HepG2 (cell line): ENCODE data around the gene NEGR1. TPM values are rescaled to one million over a fixed set of nuclear protein-coding genes. Genes with fewer than 3 reads are reported as not detected.

Experiments used
- ATAC-seq: fragments of 200-7000 bp; cut with Tn5 transposase; 3 replicates; pipeline ENCODE4 v1.9.1; 2020; ENCODE audit warnings: mild to moderate bottlenecking, moderate library complexity
- BruUV-seq: library from RNA; stranded (reverse); fragments of 400-500 nt; replicated peaks from 2 replicates; lab custom pipeline; 2021; lab: Mats Ljungman, UMichigan
- CTCF ChIA-PET: fragments of 300-600 bp; formaldehyde crosslinking; extraction: SDS; loops from one replicate; lab custom pipeline; 2021; ENCODE audit warnings: low total read pairs, inconsistent platforms, low intra/inter-chr PET ratio; lab: Yijun Ruan, JAX
- POLR2A ChIA-PET: fragments of 350-600 bp; sonication (Branson Sonifier 250); formaldehyde crosslinking; loops from one replicate; lab custom pipeline; 2020; ENCODE audit warnings: antibody characterized with exemption, inconsistent platforms; lab: Yijun Ruan, JAX
- DNase-seq: peaks from one replicate; pipeline ENCODE4 v3.0.0-alpha.2; 2015; ENCODE audit warnings: low spot score
- FAIRE-seq: peaks from 3 replicates; lab custom pipeline; 2011; peaks lifted over from hg19 to GRCh38; lab: Jason Lieb, UNC
- H2AFZ ChIP-seq: one replicate; pipeline ENCODE4 v1.6.1; 2011; ENCODE audit warnings: low read length, inconsistent platforms
- H3K27ac ChIP-seq: fragments of 300-600 bp; 3 replicates; pipeline ENCODE4 v1.8.0; 2011; ENCODE audit warnings: mixed run types, mild to moderate bottlenecking, mixed read lengths, low read length, inconsistent platforms; ENCODE audit not compliant: insufficient read depth; ENCODE audit errors: extremely low read length
- H3K27me3 ChIP-seq, 2 experiments: fragments of 200-600 bp in 1 of 2; 2 replicates in 1 of 2; 3 replicates in 1 of 2; pipeline versions ENCODE4 v1.6.0 to v1.8.0; 2011; ENCODE audit warnings: low read length in 2 of 2, mild to moderate bottlenecking in 2 of 2, moderate library complexity in 2 of 2, inconsistent platforms in 1 of 2; ENCODE audit not compliant: insufficient read depth in 2 of 2, control insufficient read depth in 1 of 2
- H3K36me3 ChIP-seq, 2 experiments: fragments of 200-600 bp in 1 of 2; replicated peaks in 1 of 2; 2 replicates in 1 of 2; 3 replicates in 1 of 2; pipeline versions ENCODE4 v1.5.1 to v1.8.0; 2011; ENCODE audit warnings: low read length in 2 of 2, inconsistent platforms in 1 of 2; ENCODE audit not compliant: insufficient read depth in 2 of 2, control insufficient read depth in 1 of 2
- H3K4me1 ChIP-seq: 2 replicates; pipeline ENCODE4 v1.5.1; 2012; ENCODE audit warnings: low read length, inconsistent platforms; ENCODE audit not compliant: insufficient read depth
- H3K4me2 ChIP-seq: 2 replicates; pipeline ENCODE4 v1.6.0; 2011; ENCODE audit warnings: low read depth, low read length, inconsistent platforms
- H3K4me3 ChIP-seq, 3 experiments: fragments of 200-600 bp in 1 of 3; sonication (generic), shearing (Covaris generic) in 1 of 3; replicated peaks in 1 of 3; 2 replicates each; pipeline ENCODE4 v1.5.1; 2011 to 2016; ENCODE audit warnings: low read length in 3 of 3, inconsistent platforms in 2 of 3, low read depth in 2 of 3, mild to moderate bottlenecking in 2 of 3, control low read depth in 1 of 3, mixed read lengths in 1 of 3; ENCODE audit not compliant: insufficient read depth in 1 of 3
- H3K79me2 ChIP-seq: one replicate; pipeline ENCODE4 v1.6.1; 2011; ENCODE audit warnings: low read length, inconsistent platforms; ENCODE audit not compliant: insufficient read depth
- H3K9ac ChIP-seq: 2 replicates; pipeline ENCODE4 v1.6.0; 2011; ENCODE audit warnings: mild to moderate bottlenecking, low read depth, low read length, inconsistent platforms; ENCODE audit not compliant: insufficient read depth
- H3K9me3 ChIP-seq: 2 replicates; pipeline ENCODE4 v1.5.1; 2012; ENCODE audit warnings: mild to moderate bottlenecking, low read length
- H4K20me1 ChIP-seq: 2 replicates; pipeline ENCODE4 v1.6.0; 2011; ENCODE audit warnings: inconsistent platforms, mild to moderate bottlenecking, low read length, moderate library complexity; ENCODE audit not compliant: insufficient read depth
- MTA1 ChIP-seq: sonication (generic); formaldehyde crosslinking; IDR thresholded peaks from 2 replicates; pipeline ENCODE4 v1.4.0; 2020; ENCODE audit warnings: missing genetic modification reagents, mild to moderate bottlenecking, borderline replicate concordance
- PLRG1 ChIP-seq: fragments of 450-650 bp; conservative IDR thresholded peaks from 2 replicates; pipeline ENCODE4 v1.6.1; 2016
- ZNF143 ChIP-seq: sonication (generic); formaldehyde crosslinking; IDR thresholded peaks from 2 replicates; pipeline ENCODE4 v1.4.0; 2020; ENCODE audit warnings: missing genetic modification reagents
- ZNF510 ChIP-seq: sonication (generic); formaldehyde crosslinking; IDR thresholded peaks from 2 replicates; pipeline ENCODE4 v1.4.0; 2020; ENCODE audit warnings: low read depth, mild to moderate bottlenecking, missing genetic modification reagents
- ZSCAN20 ChIP-seq: sonication (generic); formaldehyde crosslinking; IDR thresholded peaks from 2 replicates; pipeline ENCODE4 v1.4.0; 2020; ENCODE audit warnings: missing genetic modification reagents, mild to moderate bottlenecking, borderline replicate concordance
- WGBS: methylation state at CpG from one replicate; pipeline ENCODE4 v1.1.6; 2017; ENCODE audit warnings: low lambda C conversion rate; 5-methylcytosine and 5-hydroxymethylcytosine counted together
- in situ Hi-C: cut with HindIII; loops from 2 replicates; pipeline ENCODE4 v1.10.0; 2017; ENCODE audit warnings: low pct_unique_long_range_greater_than_20kb; ENCODE audit not compliant: extremely low pct_ligation_motif_present
- intact Hi-C: fragments of 100-400 bp; cut with micrococcal nuclease; formaldehyde crosslinking; loops from one replicate; pipeline ENCODE4 v1.10.0; 2022; ENCODE audit not compliant: unreplicated experiment
- polyA plus RNA-seq, 8 experiments: library from polyadenylated mRNA; depleted of rRNA in 3 of 8; stranded (reverse) in 7 of 8; unstranded in 1 of 8; fragments of >200 nt; fragmentation: Illumina TruSeq in 4 of 8; extraction: Trizol in 4 of 8; gene quantifications; 2 replicates each; pipeline versions ENCODE4 v1.2.1 to v1.2.3, GENCODE V29; 2011 to 2016; ENCODE audit warnings: low read depth in 4 of 8, missing spikeins in 1 of 8, mixed read lengths in 1 of 8; ENCODE audit not compliant: insufficient read depth in 1 of 8
- total RNA-seq, 5 experiments: library from RNA; depleted of rRNA; stranded (reverse); fragments of >200 nt; fragmentation: Illumina TruSeq; extraction: Trizol; gene quantifications; 2 replicates each; pipeline ENCODE4 v1.2.3, GENCODE V29; 2016; ENCODE audit warnings: low read depth in 1 of 5
- TF ChIP-seq, protein P1 (sequence below): IDR thresholded peaks from 2 replicates; pipeline ENCODE4 v1.6.1; 2016; ENCODE audit warnings: low read depth
- TF ChIP-seq, protein P2 (sequence below): sonication (generic); formaldehyde crosslinking; IDR thresholded peaks from 2 replicates; pipeline ENCODE4 v1.5.1; 2020; ENCODE audit warnings: mild to moderate bottlenecking, missing genetic modification reagents, borderline replicate concordance

NEGR1 gene
- total and polyA plus RNA-seq, 2 of the 13 experiments (the other 11 are each of a cell fraction or from before 2014, with no cell fraction given), result not detected

DNA sequence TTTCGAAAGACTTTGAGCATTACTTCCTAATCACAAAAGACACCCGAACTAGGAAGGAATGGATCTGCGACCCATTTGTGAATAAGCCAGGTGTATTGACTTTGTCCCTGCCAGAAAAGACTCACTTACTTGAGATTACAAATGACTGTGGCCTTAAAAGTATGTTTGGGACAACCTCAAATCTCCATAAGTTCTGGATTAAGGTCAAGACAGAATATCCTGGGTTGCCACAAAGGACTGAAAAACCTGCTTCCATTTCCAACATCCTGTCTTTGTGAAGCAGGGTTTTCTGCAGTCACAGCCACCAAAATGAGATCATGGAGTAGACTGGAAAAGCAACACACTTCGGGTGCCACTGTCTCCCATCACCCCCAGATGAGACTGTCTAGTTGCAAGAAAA, 664.1 kb downstream of the NEGR1 start (continued):
- TF ChIP-seq, protein P1, sequence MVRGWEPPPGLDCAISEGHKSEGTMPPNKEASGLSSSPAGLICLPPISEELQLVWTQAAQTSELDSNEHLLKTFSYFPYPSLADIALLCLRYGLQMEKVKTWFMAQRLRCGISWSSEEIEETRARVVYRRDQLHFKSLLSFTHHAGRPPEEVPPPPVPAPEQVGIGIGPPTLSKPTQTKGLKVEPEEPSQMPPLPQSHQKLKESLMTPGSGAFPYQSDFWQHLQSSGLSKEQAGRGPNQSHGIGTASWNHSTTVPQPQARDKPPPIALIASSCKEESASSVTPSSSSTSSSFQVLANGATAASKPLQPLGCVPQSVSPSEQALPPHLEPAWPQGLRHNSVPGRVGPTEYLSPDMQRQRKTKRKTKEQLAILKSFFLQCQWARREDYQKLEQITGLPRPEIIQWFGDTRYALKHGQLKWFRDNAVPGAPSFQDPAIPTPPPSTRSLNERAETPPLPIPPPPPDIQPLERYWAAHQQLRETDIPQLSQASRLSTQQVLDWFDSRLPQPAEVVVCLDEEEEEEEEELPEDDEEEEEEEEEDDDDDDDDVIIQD (CRISPR knock-in tag), result no peak

DNA sequence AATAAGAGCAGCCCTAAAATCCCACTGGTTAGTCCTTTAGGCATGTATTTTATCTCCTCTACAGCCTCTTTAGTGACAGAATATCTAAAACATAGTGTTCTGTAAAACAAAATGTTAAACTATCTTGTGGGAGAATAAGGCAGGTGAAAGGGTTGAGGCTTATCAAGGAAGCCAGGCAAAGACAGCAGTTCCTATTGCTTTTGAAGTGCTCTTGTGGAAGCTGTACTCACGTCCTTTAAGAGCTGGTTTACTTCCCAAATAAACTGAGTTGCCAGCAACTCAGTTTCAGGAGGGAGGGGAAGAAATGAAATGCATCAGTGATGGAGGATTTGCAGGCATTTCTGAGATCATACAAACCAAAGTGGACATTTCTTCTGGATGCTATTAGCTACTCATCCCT, 671.9 kb downstream of the NEGR1 start:
- no peaks in the 10 kb centered on the region for H3K79me2 ChIP-seq
- H3K27me3 ChIP-seq, result no peaks in the 10 kb centered on the region
- H4K20me1 ChIP-seq, result no peaks in the 10 kb centered on the region
- no peak overlapping the region for H3K27ac ChIP-seq
- DNase-seq (no peak), FAIRE-seq (no peak), ATAC-seq (no peak)
- no TSS peak for BruUV-seq
- H3K36me3 ChIP-seq, result no peaks in the 10 kb centered on the region
- H3K4me1 ChIP-seq, result no peaks in the 10 kb centered on the region
- TF ChIP-seq ZNF143 (CRISPR knock-in tag) (no peak), ZSCAN20 (CRISPR knock-in tag) (no peak), PLRG1 (no peak), MTA1 (no peak), ZNF510 (CRISPR knock-in tag) (no peak)
- TF ChIP-seq, protein P2, sequence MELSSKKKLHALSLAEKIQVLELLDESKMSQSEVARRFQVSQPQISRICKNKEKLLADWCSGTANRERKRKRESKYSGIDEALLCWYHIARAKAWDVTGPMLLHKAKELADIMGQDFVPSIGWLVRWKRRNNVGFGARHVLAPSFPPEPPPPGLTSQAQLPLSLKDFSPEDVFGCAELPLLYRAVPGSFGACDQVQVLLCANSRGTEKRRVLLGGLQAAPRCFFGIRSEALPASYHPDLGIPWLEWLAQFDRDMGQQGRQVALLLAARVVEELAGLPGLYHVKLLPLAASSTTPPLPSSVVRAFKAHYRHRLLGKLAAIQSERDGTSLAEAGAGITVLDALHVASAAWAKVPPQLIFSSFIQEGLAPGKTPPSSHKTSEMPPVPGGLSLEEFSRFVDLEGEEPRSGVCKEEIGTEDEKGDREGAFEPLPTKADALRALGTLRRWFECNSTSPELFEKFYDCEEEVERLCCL (CRISPR knock-in tag), result no peak
- ChIA-PET CTCF (no interaction called here), POLR2A (no interaction called here)
- WGBS, result 0% methylated on average over 1 of the region's 1 CpG
- no peak overlapping the region for H3K4me2 ChIP-seq
- H2AFZ ChIP-seq, result no peak overlapping the region
- in situ Hi-C loops (no loop called here), intact Hi-C loops (no loop called here)
- H3K9me3 ChIP-seq, result peaks cover 29% of the 10 kb centered on the region
- H3K9ac ChIP-seq, result no peak overlapping the region
- H3K4me3 ChIP-seq, result no peak overlapping the region
